ENCODE data around the gene EPB41L3. TPM values are rescaled to one million over a fixed set of nuclear protein-coding genes. Genes with fewer than 3 reads are reported as not detected.

EPB41L3 gene
- polyA plus RNA-seq, 1 donor from 2014 or later, result 19.6 TPM

- TF ChIP-seq REST (IDR thresholded peaks at IDR 0.05; ENCODE audit: borderline replicate concordance), result no peak
Observed at GRCh38 chr18:5469340-5469739, 74.5 kb downstream of the EPB41L3 start (continued).

- Histone ChIP-seq H3K79me2 (replicated peaks; ENCODE audit: insufficient read depth, low read length) (no peaks in the 10 kb centered on the region), H3K4me3 (ENCODE audit: low read length) (no peak overlapping the region), H3K4me2 (ENCODE audit: low read length) (no peak overlapping the region), H3K27ac (ENCODE audit: low read length) (no peak overlapping the region), H2AFZ (ENCODE audit: low read depth, low read length) (no peak overlapping the region), H3F3A (ENCODE audit: insufficient read depth, low read length, poor library complexity, severe bottlenecking) (no peaks in the 10 kb centered on the region), H3K9me2 (ENCODE audit: insufficient read depth, low read length) (no peaks in the 10 kb centered on the region), H3K27me3 (ENCODE audit: insufficient read depth, low read depth, low read length) (no peaks in the 10 kb centered on the region), H4K20me1 (ENCODE audit: insufficient read depth) (no peaks in the 10 kb centered on the region), H3K36me3 (ENCODE audit: insufficient read depth, low read length) (no peaks in the 10 kb centered on the region), H3K9me3 (ENCODE audit: low read length) (no peaks in the 10 kb centered on the region), H3K9ac (ENCODE audit: low read length) (no peak overlapping the region)
- TF ChIP-seq REST (IDR thresholded peaks at IDR 0.05; ENCODE audit: borderline replicate concordance), result no peak
- TF ChIP-seq TAF1 (IDR thresholded peaks at IDR 0.05; ENCODE audit: low read depth), result no peak
- TF ChIP-seq RAD21 (conservative IDR thresholded peaks at IDR 0.05), result no peak
- TF ChIP-seq SMC3 (conservative IDR thresholded peaks at IDR 0.05; ENCODE audit: poor library complexity), result no peak
- no peak for TF ChIP-seq MXI1 (conservative IDR thresholded peaks at IDR 0.05; ENCODE audit: poor library complexity, severe bottlenecking)
- no peak for TF ChIP-seq CTCF (IDR thresholded peaks at IDR 0.05; ENCODE audit: poor library complexity, severe bottlenecking)
- TF ChIP-seq POLR2AphosphoS5 (IDR thresholded peaks at IDR 0.05), result no peak
- TF ChIP-seq EZH2 (IDR thresholded peaks at IDR 0.05; ENCODE audit: borderline replicate concordance, insufficient read depth, low read length, poor library complexity, severe bottlenecking), result no peak
- no peak for TF ChIP-seq EP300 (conservative IDR thresholded peaks at IDR 0.05; ENCODE audit: poor library complexity, severe bottlenecking)
Observed at GRCh38 chr18:5468394-5468793, 75.4 kb downstream of the EPB41L3 start.

All from neural cell (in vitro differentiated cells).